Measurements from ENCODE around the gene PLEKHG2. TPM values are rescaled to one million over a fixed set of nuclear protein-coding genes. Genes with fewer than 3 reads are reported as not detected.

The PLEKHG2 gene
- total and polyA plus RNA-seq, 9 of the 15 experiments (the other 6 are each of a cell fraction or from before 2014, with no cell fraction given) = 0.98 to 45.7 (median 9.8) TPM

- TF ChIP-seq TFE3 (CRISPR knock-in tag; IDR thresholded peaks at IDR 0.05) (no peak), KAT2B (IDR thresholded peaks at IDR 0.05; ENCODE audit: low read depth, low read length) (no peak), CTCF (IDR thresholded peaks at IDR 0.05 in 2 of 3, conservative IDR thresholded peaks at IDR 0.05 in 1 of 3; ENCODE audit: insufficient read depth in 2 of 3, low read depth in 1 of 3, low read length in 3 of 3) (0 out of 6 replicates have a peak, but pooled peaks of 1 of the 3 experiments have one; percentile 4), NR1H2 (CRISPR knock-in tag; IDR thresholded peaks at IDR 0.05) (no peak), SMARCB1 (IDR thresholded peaks at IDR 0.05; ENCODE audit: insufficient read length, low read depth) (no peak), HDAC2 (IDR thresholded peaks at IDR 0.05) (no peak), SMC3 (conservative IDR thresholded peaks at IDR 0.05; ENCODE audit: insufficient read depth, low read depth, low read length) (no peak), ZNF384 (IDR thresholded peaks at IDR 0.05; ENCODE audit: low read depth, low read length) (no peak), NCOA4 (IDR thresholded peaks at IDR 0.05; ENCODE audit: partially characterized antibody) (no peak), ZNF280A (IDR thresholded peaks at IDR 0.05; ENCODE audit: low read depth, partially characterized antibody) (no peak), PML (IDR thresholded peaks at IDR 0.05; ENCODE audit: low read length) (no peak), ARID4B (CRISPR knock-in tag; IDR thresholded peaks at IDR 0.05) (0 out of 2 replicates have a peak, but pooled peaks have one; percentile 18), UBTF (IDR thresholded peaks at IDR 0.05; ENCODE audit: borderline replicate concordance in 1 of 2, low read depth in 2 of 2, low read length in 2 of 2) (0 out of 4 replicates have a peak, but pooled peaks of 1 of the 2 experiments have one; percentile 54)
Measured at GRCh38 chr19:39411081-39411831, 1.2 kb upstream of the PLEKHG2 start (continued).
